Right forelimb (tissue), 1 donor: ENCODE data around the gene RWDD3.

Source experiments
- DNase-seq: peaks from one replicate; pipeline ENCODE4 v3.0.0-alpha.2; 2018

RWDD3 gene

DNA sequence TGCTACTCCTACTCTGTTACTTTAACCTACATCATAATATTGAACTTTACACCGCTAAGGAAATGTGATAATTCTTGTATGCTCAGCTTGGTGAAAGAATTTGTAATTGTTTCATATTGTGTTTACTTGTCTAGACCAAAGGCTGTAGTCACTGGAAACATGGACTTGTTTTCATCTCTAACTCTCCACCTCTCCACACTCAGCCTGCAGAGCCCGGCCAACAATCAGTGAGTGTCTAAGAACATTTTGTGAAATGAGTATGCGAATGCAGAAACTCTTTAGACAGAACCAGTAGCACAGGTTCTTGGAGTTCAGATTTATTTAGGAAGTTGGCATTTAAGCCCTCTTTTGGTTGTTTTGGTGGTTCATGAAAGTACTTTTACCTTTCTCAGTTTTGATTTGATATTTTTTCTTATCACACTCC, 3.2 kb upstream of the RWDD3 start:
- no peak for DNase-seq

- no peak for DNase-seq
These were observed 1.2 kb upstream of the RWDD3 start for GRCh38 chr1:95232646-95233318.

- DNase-seq = no peak
These were observed 682 bp upstream of the RWDD3 start for GRCh38 chr1:95233319-95233736.

GRCh38 chr1:95236784-95237575, 3.0 kb downstream of the RWDD3 start:
- no peak for DNase-seq

DNA sequence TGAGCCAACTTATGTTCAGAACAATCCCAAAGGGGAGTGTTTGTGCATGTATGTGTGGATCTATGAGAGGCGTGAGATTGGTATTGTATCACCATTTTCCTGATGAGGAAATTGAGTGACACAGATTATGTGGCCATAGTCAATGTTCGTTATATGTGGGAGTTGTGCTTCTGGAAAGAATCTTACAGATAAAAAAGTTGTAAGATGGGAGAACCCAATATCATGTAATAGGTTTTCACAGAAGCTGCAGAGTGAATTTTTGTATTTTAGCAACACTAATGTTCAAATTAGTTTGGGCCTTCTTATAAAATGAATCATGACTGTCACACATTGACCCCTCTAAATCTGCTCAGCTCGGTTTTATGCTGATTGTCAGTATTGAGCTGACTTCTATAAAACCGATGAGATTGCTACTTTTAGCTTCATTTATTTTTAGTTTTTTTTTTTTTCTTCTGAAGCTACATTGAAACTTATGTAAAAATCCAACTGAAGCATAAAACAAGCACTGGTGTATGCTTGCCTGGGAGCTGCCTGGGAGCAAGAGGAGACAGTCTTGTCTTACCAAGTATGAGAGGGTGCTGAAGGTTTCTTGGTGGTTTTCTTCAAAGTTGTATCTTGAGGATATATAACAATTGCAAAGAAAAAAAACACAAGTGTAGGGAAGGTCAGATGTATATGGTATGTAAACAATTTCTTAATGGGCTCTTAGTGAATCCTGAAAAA, 4.1 kb downstream of the RWDD3 start:
- no peak for DNase-seq

GRCh38 chr1:95245029-95245428, 11.0 kb downstream of the RWDD3 start:
- DNase-seq = no peak

GRCh38 chr1:95246511-95246910, 12.5 kb downstream of the RWDD3 start:
- DNase-seq = no peak

- DNase-seq = no peak
These were observed 13.6 kb downstream of the RWDD3 start for GRCh38 chr1:95247607-95248006.

DNA sequence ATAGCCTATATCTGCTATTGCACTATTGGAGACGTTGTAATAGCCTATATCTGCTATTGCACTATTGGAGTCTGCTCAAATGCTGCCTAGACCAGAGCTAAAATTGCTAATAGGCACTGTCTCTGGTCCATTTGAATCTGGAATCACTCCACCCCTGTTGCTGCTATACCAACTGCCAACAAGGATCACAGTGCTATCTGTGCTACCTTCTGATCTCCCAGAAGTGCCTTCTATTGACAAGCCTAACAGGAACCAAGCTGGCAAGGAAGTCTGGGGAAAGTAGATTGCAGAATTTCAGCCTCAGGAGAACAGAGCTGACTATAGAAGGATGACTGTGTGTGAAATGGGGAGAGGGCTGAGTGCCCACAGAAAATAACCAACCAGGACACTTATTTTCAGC, 15.9 kb downstream of the RWDD3 start:
- DNase-seq = no peak

- no peak for DNase-seq
These were observed 18.4 kb downstream of the RWDD3 start for GRCh38 chr1:95252422-95252821.

DNA sequence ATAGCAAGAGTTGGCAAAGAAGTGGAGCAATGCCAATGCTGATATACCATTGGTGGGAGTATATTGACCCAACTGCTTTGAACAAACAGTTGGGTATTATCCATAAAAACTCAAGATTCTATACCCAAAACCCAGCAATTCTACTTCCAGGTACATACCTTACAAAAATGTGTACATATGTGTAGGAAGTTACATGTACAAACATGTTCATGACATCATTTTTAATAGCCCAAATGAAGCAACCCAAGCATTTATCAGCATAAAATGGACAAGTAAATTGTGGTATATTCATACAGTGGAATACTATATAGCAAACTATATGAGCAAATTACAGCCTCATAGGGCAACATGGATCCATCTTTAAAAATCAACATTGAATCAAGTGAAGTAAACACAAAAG, 20.9 kb downstream of the RWDD3 start:
- DNase-seq = no peak

DNA sequence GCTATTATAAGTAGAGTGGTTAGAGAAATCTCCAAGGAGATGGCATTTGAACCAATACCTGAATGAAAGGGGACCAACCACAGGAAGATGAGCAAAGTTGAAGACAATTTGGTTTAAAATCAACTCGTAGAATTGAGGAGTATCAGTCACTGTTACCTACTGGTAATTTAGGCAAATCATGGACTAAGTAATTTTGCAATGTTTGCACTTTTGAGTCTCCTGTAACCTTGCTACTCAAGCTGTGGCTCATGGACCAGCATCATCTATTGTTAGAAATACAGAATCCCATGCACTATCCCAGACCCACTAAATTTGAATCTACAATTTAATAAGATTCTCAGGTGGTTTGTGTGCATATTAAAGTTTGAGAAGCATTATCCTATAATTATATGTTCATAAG, 21.8 kb downstream of the RWDD3 start:
- no peak for DNase-seq

GRCh38 chr1:95257758-95258157, 23.7 kb downstream of the RWDD3 start:
- no peak for DNase-seq

GRCh38 chr1:95259245-95259644, 25.2 kb downstream of the RWDD3 start:
- no peak for DNase-seq

- no peak for DNase-seq
These were observed 28.9 kb downstream of the RWDD3 start for GRCh38 chr1:95262913-95263312.

GRCh38 chr1:95263450-95263849, 29.4 kb downstream of the RWDD3 start:
- DNase-seq = no peak

DNA sequence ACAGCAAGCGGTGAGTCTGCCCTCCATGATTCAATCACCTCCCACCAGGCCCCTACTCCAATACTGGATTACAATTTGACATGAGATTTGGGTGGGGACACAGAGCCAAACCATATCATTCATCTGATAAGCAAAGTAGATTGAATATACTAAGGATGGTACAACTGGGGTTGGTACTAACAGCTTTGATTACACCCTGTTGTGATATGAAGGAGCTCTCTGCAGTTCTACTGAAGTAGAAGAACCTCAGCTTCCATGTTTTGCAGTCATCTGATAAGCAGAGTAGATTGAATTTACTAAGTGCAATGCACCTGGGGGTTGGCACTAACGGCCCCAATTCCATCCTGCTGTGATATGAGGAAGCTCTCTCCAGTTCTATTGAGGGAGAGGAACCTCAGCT, 31.1 kb downstream of the RWDD3 start:
- no peak for DNase-seq

GRCh38 chr1:95276429-95276828, 42.4 kb downstream of the RWDD3 start:
- no peak for DNase-seq

DNA sequence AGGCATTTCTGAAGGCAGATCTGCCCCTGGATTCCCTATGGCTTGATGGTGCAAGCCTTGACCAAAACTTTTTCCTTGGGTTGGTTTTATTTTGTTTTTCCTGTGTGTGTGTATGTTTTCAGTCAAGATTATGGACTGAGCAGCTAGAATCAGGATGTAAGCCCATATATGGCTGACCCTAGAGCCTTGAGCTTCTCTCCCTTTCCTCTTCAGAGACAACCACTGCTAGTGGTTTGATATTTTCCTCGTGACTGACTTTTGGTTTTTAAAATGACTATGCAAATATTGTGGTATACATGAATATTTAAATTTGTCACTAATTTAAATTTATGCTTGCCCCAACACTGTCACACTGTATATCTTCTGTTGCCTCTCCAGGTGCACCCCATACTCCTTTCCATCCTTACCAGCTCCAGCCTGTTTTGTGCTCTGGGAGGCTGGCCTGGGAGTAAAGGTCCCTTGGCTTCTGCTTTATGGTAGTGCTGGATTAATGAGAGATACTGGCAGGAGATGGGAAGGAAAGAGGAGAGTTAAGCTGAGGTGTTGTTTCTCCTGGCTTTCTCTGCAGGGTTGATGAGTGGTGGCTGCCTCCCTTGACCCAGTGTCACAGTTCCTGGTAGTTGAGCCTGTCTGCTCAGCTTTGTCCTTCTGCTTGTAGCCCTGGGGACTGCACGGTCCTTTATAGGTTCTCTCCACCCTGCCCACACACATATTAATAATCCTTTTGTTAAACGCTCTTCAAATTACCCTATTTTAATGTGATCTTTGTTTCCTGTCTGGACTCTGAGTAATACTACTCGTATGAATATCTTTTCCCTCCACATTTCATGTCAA, 44.4 kb downstream of the RWDD3 start:
- DNase-seq = no peak

- no peak for DNase-seq
These were observed 47.9 kb downstream of the RWDD3 start for GRCh38 chr1:95281781-95282517.

DNA sequence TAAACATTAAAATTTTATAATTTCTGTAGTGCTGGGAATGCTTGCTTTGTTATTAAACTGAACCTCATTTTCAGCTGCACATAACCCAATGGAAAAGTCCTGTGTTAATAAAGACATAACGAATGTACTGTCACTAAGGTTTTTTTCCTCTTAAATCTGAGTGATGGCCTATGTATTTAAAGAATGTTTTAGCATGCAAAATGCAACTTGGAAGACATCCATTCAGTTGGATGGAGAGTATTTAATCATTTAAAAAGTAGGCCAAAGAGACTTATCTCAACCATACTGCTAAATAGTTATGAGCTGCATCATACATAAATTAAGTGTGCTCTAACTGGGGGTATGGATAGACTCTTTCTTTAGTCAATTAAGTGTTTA, 48.5 kb downstream of the RWDD3 start:
- DNase-seq = no peak

GRCh38 chr1:95284420-95284819, 50.4 kb downstream of the RWDD3 start:
- no peak for DNase-seq
